Hematopoietic multipotent progenitor cell treated with erythropoietin and hydrocortisone succinate and interleukin-3 and kit ligand, for 6 days (in vitro differentiated cells): ENCODE measurements around the gene PXMP4.

Experiments used
- DNase-seq: peaks from one replicate; pipeline ENCODE4 v3.0.0-alpha.2; 2015

PXMP4 gene

DNA sequence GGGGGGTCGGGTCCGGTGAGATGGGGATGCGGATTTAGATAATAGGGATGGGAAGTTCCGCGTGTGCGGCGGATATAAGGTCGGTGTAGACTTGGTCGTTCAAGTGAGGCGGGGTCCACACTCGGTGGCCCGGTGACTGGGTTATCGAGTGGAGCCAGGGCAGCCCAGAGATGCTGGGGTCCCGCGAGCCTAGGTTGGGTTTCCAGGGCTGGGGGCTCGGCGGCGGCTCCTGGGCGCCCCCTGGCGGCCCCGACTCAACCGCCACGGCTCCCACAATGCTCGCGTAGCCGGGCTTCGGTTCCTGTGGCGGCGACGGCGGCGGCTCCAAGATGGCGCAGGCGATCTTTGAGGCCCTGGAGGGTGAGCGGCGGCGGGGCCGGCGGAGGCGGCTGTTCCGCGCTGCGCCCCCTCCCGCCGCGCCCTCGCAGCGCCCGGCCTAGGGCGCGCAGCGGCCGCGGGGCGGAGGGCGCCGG is 11.6 kb upstream of the PXMP4 start, which contains the start of gene ZNF341:
Gene ZNF341, plus strand, starts transcription at position 304 of the 473 bp plus-strand sequence. Its CDS starts 26 bp downstream, at position 330.
- DNase-seq = peak; percentile 94

DNA sequence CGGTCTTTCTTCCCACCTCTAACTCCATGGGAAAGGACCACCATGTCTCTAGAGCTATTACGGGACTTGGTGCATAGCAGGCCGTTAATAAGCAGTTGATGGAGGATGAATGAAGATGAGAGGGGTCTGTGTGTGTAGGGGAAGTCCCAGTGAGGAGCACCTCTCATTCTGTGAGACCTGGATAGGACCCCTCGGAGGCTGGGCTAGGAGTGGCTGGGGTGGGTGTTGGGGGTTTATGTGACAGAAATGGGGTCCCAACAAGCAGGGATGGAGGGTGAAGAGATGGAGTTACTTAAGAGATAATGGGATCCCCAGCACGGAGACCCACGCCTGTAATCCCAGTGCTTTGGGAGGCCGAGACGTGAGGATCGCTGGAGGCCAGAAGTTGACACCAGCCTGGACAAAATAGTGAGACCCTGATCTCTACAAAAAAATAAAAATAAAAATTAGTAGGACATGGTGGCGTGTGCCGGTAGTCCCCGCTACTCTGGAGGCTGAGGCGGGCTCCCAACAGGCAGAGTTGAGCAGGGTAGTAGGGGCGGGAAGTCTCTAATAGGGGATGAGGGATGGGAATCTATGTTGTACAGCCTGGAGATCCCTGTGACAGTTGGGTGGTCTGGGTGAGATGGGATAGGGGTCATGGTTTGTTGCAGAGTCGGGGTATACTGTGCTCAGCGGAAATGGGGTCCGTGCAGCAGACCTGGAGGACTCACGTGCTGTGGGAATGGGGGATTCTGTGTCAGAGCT is 11.0 kb upstream of the PXMP4 start:
- no peak for DNase-seq

DNA sequence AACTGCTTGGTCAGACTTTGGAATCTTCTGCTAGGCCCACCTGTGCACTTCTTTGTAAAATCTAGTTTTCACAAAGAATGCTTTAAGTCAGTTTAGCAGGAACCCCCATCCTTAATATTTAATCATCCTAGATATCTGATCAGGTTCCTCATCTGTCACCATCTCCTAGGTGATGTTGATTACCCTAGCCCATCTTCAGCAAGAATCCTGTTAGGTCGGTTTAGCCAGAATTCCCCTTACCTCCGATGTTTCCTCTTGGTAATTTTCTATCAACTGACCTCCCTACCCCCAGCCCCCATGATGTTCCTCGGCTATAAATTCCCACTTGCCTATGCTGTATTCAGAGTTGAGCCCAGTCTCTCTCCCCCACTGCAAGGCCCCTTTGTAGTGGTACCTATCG is 9.0 kb upstream of the PXMP4 start:
- DNase-seq = no peak

DNA sequence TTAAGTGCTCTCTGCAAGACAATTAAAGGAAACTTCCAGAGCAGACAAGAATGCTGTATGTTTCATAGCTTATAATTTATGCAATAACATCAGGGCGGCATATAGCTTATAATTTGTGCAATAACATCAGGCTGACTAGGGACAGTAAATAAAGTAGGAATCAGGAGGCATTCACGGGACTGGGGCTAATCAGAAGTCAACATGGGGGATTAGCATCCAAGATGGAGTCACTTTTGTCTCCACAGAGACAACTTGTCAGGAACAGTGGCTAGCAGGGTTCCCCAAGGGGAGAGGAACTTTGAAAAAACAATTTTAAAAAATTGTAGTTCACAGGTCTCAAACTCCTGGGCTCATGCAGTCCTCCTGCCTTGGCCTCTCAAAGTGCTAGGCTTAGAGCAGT is 8.4 kb upstream of the PXMP4 start:
- DNase-seq = no peak

DNA sequence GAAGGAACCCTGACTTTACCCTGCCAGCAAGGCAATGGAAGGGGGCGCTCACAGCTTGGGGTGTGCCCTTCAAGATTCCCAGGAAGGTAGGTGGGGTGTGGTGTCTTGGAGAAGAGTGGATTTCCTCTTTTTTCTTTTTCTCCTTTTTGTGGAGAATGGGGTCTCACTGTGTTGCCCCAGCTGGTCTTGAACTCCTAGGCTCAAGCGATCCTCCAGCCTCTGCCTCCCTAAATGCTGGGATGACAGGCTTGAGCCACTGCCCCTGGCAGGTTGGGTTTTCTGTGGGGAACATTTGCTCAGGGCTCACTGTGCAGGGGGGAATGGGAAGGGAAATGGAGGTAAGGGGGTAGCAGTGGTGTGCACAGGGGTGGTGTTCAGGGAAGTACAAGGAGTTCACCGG is 7.7 kb upstream of the PXMP4 start:
- DNase-seq = no peak

DNA sequence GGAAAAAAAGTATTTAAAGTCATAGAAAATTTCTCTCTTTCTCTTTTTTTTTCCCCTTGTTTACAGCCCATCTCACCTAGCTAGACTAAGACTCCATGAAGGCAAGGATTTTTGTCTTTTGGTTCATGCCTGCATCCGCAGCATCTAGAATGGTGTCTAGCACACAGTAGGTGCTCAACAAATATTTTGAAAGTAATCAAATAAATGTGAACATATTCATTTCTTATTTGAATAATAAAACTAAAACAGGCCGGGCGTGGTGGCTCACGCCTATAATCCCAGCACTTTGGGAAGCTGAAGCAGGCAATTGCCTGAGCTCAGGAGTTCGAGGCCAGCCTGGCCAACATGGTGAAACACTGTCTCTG is 7.0 kb upstream of the PXMP4 start:
- DNase-seq = no peak

DNA sequence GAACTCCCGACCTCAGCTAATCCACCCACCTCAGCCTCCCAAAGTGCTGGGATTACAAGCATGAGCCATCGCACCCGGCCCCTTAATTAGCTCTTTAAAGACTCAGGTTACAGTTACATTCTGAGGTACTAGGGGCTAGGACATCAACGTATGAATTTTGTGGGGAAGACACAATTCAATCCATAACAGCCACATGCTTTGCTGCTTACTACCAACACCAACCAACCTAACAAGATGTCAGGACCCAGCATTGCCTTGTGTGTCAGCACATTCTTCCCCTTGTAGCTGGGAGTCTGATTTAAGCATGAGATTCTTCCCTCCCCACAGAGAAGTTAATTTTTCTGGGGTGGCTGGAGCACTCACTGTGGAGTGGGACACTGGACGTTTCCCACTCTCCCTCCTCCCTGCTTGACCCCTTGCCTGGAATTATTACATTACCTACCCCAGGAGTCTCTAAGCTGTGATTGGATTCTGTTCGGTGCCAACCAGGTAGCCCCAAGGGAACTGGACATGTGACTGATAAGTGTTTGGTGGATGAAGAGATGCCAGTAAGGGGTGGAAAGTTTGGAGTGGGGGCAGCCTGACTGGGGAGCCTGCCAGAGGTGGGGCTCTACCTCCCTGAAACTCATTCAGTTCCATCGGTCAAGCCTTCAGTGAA is 5.6 kb upstream of the PXMP4 start:
- DNase-seq = no peak

DNA sequence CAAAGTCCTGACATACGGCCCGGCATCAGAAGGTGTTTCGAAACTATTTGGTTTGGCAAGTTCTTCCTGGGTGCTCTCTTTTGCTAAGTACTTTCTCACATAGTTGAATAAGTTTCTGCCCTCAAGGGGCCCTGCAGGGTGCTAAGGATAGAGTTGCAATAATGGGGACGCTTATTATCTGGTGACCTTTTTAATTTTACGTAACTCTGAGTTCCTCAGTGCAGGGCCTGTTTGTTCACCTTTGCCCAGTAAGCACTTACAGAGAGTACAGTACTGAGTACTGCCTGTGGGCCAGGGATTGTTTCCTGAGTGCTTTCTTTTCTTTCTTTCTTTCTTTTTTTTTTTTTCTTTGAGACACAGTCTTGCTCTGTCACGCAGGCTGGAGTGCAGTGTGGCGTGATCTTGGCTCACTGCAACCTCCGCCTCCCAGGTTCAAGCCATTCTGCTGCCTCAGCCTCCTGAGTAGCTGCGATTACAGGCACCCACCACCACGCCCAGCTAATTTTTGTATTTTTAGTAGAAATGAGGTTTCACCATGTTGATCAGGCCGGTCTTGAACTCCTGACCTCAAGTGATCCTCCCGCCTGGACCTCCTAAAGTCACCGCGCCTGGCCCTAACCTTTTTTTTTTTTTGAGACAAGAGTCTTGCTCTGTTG is 4.5 kb upstream of the PXMP4 start:
- no peak for DNase-seq

DNA sequence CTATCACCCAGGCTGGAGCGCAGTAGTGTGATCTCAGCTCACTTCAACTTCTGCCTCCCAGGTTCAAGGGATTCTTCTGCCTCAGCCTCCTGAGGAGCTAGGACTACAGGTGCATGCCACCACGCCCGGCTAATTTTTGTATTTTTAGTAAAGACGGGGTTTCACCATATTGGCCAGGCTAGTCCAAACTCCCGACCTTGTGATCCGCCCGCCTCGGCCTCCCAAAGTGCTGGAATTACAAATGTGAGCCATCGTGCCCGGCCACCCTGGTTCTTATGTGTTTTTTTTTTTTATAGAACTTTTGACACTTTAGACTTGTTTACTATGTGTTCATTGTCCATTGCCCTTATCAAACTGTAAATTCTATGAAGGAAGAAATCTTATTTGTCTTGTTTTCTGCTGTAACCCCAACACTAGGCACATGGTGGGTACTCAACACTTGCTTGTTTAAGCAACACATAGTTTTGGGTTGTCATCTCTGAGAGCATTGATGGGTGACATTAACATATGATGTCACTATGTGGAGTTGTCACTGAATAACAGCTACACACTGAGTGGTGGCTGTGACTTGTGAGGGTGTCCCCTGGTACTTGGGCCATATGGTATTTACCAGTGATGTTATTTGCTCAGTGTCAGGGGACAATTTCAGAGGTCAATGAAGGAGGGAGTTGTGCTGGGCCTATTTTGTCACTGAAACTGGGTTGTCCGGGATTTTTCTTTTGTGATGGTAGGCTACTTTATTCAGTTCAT is 1.5 kb upstream of the PXMP4 start:
- DNase-seq = no peak

DNA sequence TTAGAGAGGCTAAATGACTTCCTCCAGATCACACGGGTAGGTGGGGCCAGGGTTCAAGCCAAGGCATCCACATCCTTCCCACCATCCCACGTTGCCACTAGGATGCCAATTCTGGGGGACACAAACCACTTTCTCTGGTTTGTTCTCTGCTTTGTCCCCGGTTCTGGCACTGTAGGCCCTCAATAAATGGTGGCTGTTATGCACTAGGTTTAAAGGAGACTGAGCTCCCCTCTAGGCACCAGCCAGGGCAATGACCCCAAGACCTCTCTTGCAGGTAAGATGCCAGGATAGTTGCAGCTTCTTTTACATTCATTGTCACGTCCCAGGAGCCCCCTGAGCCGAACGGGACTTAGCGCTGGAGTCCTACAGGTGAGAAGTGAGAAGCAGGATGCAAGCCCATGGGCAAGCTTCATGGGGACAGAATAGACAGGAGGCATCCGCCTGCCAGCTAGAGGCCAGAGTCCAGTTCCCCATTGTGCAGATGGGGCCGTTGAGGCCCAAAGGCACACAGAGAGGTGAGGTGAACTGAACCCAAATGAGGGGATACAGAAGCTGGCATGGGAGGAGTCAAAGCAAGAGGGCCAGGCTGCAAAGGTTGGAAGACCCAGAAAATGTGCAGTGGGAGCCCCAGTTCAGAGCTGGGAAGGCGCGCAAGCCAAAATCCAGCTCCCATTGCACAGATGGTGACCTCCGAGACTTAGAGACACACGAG is 677 bp downstream of the PXMP4 start:
- DNase-seq = peak; percentile 23

DNA sequence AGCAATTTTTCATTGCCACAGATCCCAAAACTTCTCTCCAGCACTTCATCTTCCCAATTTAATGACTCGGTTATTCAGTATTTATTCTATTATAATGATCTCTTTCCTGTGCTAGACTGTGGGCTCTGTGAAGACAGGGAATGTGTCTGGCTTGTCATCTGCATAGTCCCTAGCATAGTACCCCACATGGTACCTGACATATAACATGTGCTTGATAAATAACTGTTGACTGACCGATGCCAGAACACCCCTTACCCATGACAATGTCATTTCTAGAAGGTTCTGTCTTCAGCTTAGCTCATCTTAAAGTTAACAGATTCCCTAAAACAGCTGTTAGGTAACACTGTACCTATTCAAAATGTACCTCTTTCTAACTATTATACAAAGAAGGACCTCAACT is 3.6 kb downstream of the PXMP4 start:
- DNase-seq = no peak

DNA sequence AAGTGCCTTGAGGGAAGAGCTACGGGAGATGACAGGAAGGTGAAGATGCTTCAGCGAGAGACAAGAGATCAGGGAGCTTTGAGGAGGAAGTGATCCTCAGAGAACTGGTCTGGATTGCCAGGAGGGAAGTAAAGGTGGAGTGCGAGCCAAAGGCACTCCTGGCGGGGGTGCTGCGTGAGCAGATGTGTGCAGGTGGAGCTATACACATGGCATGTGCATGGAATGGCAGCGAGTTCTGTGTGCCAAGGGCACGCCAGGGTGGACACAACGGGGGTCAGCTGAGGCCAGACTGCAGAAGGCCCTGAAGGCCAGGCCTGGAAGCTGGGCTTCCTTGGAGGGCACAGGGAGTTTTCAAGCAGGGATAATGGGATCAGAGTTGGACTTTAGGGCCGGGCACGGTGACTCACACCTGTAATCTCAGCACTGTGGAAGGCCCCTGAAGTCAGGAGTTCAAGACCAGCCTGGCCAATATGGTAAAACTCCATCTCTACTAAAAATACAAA is 6.2 kb downstream of the PXMP4 start:
- DNase-seq = no peak

DNA sequence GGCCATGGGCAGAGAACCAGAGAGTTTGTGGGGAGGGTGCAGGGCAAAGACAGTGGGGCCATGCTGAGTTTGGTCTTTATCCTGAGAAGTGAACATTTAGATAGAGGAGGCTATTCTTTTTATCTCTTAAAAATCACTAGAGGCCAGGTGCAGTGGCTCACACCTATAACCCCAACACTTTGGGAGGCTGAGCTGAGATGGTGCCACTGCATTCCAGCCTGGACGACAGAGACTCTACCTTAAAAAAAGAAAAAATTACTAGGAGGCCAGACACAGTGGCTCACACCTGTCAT is 8.7 kb downstream of the PXMP4 start:
- DNase-seq = no peak

DNA sequence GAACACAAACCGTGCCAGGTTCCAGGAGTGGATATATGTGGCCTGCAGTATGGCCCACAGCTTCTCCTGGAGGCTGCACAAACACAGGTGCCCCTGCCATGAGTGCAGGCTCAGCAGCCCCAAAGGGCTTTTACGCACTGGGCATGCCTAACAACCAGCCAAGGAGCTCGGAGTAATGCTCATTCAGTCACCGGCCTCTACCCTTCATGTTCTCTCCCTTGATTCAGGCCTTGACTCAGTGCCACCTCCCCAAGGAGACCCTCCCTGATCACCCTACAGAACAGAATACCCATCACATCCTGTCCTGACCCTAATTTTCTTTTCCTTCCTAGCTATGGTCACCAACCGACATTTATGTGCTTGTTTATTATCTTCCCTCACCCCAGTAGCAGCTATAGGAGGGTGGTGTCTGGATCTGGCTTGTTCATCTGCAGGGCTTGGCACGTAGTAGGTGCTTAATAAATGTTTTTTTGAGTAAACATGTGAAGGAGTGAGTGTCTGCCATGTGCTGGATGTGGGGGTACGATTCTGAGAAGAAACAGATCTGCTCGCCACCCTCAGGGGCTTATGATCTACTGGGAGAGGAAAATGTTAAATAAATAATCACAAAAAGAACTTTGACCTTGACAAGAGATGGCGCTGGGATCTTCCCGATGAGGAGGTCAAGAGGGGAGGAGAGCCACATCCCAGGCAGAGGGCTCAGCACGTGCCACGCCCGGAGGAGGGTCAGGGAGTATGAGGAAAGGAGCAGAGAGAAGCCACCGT is 9.2 kb downstream of the PXMP4 start:
- DNase-seq = no peak

DNA sequence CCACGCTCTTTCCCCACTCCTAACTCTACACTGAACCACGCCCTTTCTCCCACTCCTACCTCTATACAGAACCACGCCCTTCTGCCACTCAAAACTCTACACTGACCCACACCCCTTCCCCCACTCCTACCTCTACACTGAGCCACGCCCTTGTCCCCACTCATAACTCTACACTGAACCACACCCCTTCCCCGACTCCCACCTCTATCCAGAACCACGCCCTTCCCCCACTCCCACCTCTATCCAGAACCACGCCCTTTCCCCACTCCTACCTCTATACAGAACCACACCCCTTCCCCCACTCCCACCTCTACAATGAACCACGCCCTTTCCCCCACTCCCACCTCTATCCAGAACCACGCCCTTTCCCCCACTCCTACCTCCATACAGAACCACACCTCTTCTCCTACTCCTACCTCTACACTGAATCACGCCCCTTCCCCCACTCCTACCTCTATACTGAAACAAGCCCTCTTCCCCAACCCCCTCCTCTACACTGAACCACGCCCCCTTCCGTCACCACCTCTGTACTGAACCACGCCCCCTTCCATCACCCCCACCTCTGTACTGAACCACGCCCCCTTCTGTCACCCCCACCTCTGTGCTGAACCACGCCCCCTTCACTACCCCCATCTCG is 10.1 kb downstream of the PXMP4 start:
- DNase-seq = peak; percentile 61

DNA sequence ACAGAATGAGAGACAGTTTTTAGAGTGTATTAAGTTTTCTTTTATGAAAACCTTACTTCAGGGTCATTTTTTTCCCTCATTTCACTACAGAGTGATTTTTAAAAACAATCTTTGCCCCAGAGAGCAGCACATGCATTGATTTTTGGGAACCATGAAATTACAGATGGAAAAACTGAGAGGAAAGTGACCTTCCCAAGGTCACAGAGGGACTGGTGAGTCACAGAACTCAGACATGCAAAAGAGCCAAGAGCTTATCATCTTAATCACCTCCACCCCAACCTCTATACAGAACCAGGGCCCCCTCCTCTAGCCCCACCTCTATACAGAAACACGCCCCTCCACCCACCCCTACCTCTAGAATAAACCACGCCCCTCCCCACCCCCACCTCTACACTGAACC is 10.7 kb downstream of the PXMP4 start:
- peak; percentile 72 for DNase-seq

DNA sequence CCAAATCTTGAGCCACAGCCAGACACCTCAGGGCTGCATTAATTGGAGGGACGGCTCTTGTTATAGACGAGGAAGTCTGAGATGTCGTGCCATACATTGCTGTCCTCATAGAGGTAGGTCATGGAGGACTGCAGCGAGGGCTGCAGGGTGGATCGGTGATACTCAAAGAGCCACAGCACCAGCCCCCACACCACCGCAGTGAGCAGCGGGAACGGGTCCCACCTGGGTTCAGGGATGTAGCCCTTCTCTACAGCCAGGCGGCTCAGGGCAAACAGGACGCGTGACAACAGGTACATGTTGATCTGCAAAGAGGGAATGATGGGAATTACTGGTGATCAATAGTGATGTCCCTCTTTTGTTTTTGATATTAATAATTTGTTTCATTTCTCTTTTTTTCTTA is 12.4 kb downstream of the PXMP4 start:
- no peak for DNase-seq

DNA sequence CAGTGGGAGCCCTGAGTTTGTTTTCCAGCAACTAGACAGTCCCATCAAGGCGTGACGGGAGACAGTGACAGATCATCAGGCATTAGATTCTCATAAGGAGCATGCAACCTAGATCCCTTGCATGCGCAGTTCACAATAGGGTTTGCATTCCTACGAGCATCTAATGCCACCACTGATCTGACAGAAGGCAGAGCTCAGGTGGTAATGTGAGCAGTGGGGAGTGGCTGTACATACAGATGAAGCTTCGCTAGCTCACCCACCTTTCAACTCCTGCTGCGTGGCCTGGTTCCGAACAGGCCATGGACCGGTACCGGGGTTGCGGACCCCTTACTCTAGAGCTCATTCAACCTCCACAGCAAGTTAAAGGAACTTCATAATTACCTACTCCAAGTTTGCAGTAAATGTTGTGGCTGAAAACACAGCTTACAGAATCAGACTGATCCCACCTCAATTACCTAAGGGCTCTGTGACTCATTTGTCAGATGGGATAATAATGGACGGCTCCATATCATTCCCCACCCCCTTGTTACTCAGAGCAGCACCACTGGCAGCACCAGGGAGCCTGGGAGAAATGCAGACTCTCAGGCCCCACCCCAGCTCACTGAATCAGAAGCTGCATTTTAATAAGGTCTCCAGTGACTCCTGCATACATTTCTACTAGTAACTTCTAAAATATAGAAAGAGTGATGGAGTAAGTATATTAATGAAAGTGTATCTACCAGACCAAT is 15.7 kb downstream of the PXMP4 start:
- DNase-seq = no peak

DNA sequence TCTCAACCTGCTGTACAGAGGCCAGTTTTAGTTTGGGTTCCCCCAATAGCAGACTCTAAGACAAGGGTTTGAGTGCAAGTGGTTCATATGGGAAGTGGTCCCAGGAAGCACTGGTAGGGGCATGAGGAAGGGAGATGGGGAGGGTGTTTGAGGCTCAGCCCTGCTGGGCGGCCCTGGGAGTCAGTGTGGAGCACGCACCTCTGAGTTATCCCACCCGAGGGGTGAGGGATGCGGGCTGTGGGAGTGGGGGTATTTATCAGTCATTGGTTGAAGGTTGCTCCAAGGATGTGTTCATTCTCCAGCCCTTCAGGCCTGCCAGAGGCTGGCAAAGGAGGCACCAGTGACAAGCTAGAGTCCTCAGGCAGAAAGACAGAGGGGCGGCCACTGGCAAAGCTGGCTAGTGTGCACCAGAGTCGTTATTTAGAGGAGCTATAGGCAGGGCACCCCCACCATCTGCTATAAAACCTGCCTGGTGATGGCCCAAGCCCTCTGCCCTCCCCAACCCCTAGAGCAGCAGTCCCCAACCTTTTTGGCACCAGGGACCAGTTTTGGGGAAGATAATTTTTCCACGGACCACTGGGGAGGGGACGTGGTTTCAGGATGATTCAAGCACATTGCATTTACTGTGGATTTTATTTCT is 16.5 kb downstream of the PXMP4 start:
- no peak for DNase-seq

DNA sequence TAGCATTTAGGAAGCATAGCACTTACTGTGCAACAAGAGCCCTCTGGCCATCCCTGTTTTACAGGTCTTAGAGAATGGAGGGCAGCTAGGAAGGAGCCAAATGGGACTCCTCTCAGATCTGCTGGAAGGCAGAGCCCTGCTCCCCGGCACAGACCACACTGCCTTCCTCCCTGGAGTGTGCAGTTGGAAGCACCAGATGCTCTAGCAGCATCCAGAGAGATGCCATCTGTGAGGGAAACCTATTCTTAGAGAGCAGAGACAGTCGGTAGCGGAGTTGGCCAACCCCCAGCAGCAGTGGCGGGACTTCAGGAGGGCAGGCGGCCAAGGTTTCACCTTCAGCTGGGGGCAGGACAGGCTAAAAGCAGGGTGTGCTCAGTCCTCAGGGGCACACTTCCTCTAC is 17.2 kb downstream of the PXMP4 start:
- no peak for DNase-seq
